ENCODE results near the gene SLC6A6. TPM values are rescaled to one million over a fixed set of nuclear protein-coding genes. Genes with fewer than 3 reads are reported as not detected.

Gene SLC6A6
- total and polyA plus RNA-seq, 10 of the 15 experiments (the other 5 are each of a cell fraction or from before 2014, with no cell fraction given): 5.6 to 47.0 (median 20.2) TPM

- ChIA-PET POLR2A (interaction anchor here (0.7 to 0.8 kb wide), 2 partner anchors 29 to 407 kb away, joined by 4 to 5 read pairs; no protein-coding TSS in a partner anchor), CTCF (interaction anchor here (0.6 to 3.5 kb wide), 34 partner anchors 10 to 630 kb away, joined by 3 to 46 read pairs (median 4); partner anchors contain the start of gene SLC6A6), RAD21 (ENCODE audit: unreplicated experiment) (interaction anchor here (0.7 to 2.9 kb wide), 9 partner anchors 8 to 571 kb away, joined by 3 to 26 read pairs (median 4); partner anchors contain the start of gene LSM3), SMC1A (ENCODE audit: uncharacterized antibody, unreplicated experiment) (interaction anchor here (0.7 to 2.9 kb wide), 16 partner anchors 8 to 571 kb away, joined by 3 to 26 read pairs (median 4); no protein-coding TSS in a partner anchor)
- Histone ChIP-seq H3K9ac (ENCODE audit: control insufficient read depth, insufficient read depth, low read length) (no peak overlapping the region), H3K4me3 (no peak overlapping the region), H3K27me3 (replicated peaks in 1 of 2; ENCODE audit: control insufficient read depth in 2 of 2, insufficient read depth in 2 of 2, low read length in 1 of 2) (no peaks in the 10 kb centered on the region), H3K79me2 (ENCODE audit: control insufficient read depth, insufficient read depth, low read length) (no peaks in the 10 kb centered on the region), H3K36me3 (ENCODE audit: control insufficient read depth in 2 of 2, insufficient read depth in 2 of 2, low read length in 1 of 2) (peaks cover 4 to 6% of the 10 kb centered on the region in 2 experiments), H3K9me3 (replicated peaks; ENCODE audit: control insufficient read depth, insufficient read depth, low read length) (no peaks in the 10 kb centered on the region), H3K27ac (ENCODE audit: control insufficient read depth, insufficient read depth) (no peak overlapping the region), H3K4me2 (ENCODE audit: control insufficient read depth, insufficient read depth) (no peak overlapping the region), H3K4me1 (ENCODE audit: control insufficient read depth, insufficient read depth, low read length) (no peaks in the 10 kb centered on the region), H4K20me1 (ENCODE audit: control insufficient read depth, insufficient read depth) (no peaks in the 10 kb centered on the region), H2AFZ (ENCODE audit: control insufficient read depth, low read depth, low read length) (no peak overlapping the region)
- peak; percentile 64 for FAIRE-seq
- in situ Hi-C loops (cut with MboI) (no loop called here), intact Hi-C loops (cut with micrococcal nuclease; ENCODE audit: unreplicated experiment) (loop anchor here (1.0 to 5.0 kb wide), 4 partner anchors 66 to 571 kb away; partner anchors contain the start of gene SLC6A6)
- WGBS (ENCODE audit: insufficient coverage, insufficient replicate concordance, low lambda C conversion rate, missing lambda C conversion rate): 52% methylated on average over 15 of the region's 15 CpGs
- ATAC-seq: peak; percentile 89
- DNase-seq (ENCODE audit: low read depth, low spot score): no peak
- no TSS peak for BruUV-seq (replicated peaks)
- no peak for TF ChIP-seq MTA2 (IDR thresholded peaks at IDR 0.05; ENCODE audit: low read depth)
- TF ChIP-seq CTCF (IDR thresholded peaks at IDR 0.05 in 2 of 3, conservative IDR thresholded peaks at IDR 0.05 in 1 of 3; ENCODE audit: control insufficient read depth in 2 of 3, extremely low read depth in 1 of 3, insufficient read depth in 1 of 3, low read depth in 3 of 3, low read length in 3 of 3): peak; percentile 67 to 85 (median 84)
- TF ChIP-seq TBL1XR1 (IDR thresholded peaks at IDR 0.05; ENCODE audit: low read depth, low read length): 0 out of 2 replicates have a peak, but pooled peaks have one; percentile 34
- no peak for TF ChIP-seq ZNF622 (IDR thresholded peaks at IDR 0.05)
- no peak for TF ChIP-seq POLR2A (IDR thresholded peaks at IDR 0.05; ENCODE audit: low read depth, low read length)
- no peak for TF ChIP-seq SIX5 (IDR thresholded peaks at IDR 0.05; ENCODE audit: low read depth, low read length, severe bottlenecking)
- TF ChIP-seq JUNB (IDR thresholded peaks at IDR 0.05): no peak
- 0 out of 2 replicates have a peak, but pooled peaks have one; percentile 37 for TF ChIP-seq ZSCAN29 (IDR thresholded peaks at IDR 0.05)
- no peak for TF ChIP-seq BCL3 (IDR thresholded peaks at IDR 0.05; ENCODE audit: borderline replicate concordance, insufficient read depth, low read depth, low read length, poor library complexity, severe bottlenecking)
- TF ChIP-seq FOXK2 (IDR thresholded peaks at IDR 0.05): no peak
- no peak for TF ChIP-seq CHD4 (IDR thresholded peaks at IDR 0.05)
- no peak for TF ChIP-seq CHD1 (IDR thresholded peaks at IDR 0.05; ENCODE audit: low read depth, low read length)
- TF ChIP-seq ZNF217 (IDR thresholded peaks at IDR 0.05): no peak
- TF ChIP-seq RAD21 (IDR thresholded peaks at IDR 0.05; ENCODE audit: insufficient read depth, low read depth, low read length): peak; percentile 79
- TF ChIP-seq LARP7 (IDR thresholded peaks at IDR 0.05): no peak
- no peak for TF ChIP-seq TARDBP (IDR thresholded peaks at IDR 0.05; ENCODE audit: borderline replicate concordance)
- TF ChIP-seq CHD2 (IDR thresholded peaks at IDR 0.05; ENCODE audit: borderline replicate concordance, low read depth, low read length): no peak
- no peak for TF ChIP-seq CBFB (IDR thresholded peaks at IDR 0.05; ENCODE audit: low read depth)
- no peak for TF ChIP-seq PAX5 (IDR thresholded peaks at IDR 0.05; ENCODE audit: borderline replicate concordance, low read depth, low read length)
- TF ChIP-seq IKZF2 (IDR thresholded peaks at IDR 0.05): no peak
- TF ChIP-seq RELA (IDR thresholded peaks at IDR 0.05; ENCODE audit: borderline replicate concordance, partially characterized antibody): no peak
- no peak for TF ChIP-seq MAX (IDR thresholded peaks at IDR 0.05; ENCODE audit: low read depth, low read length)
- TF ChIP-seq YY1 (IDR thresholded peaks at IDR 0.05; ENCODE audit: low read depth, low read length): peak; percentile 61; the same call in 1 of the 2 replicates
Observed at GRCh38 chr3:14467814-14468620, 65.6 kb downstream of the SLC6A6 start.

Measured in GM12878 (cell line).